Measurements from ENCODE around the gene VCL. TPM values are rescaled to one million over a fixed set of nuclear protein-coding genes. Genes with fewer than 3 reads are reported as not detected.

The VCL gene
- total RNA-seq, 4 donors from 2014 or later = 99.2 to 120 (median 106) TPM

GRCh38 chr10:74121368-74121767, 123.5 kb downstream of the VCL start:
- peaks cover 0 to 32% (median 2%) of the 10 kb centered on the region in 4 donors for H3K4me1 ChIP-seq
- H3K27me3 ChIP-seq = no peaks in the 10 kb centered on the region
- no peak for TF ChIP-seq POLR2A (IDR thresholded peaks at IDR 0.05)
- TF ChIP-seq EP300 (IDR thresholded peaks at IDR 0.05) = no peak
- TF ChIP-seq CTCF (IDR thresholded peaks at IDR 0.05) = no peak
- DNase-seq (ENCODE audit: low spot score in 2 of 2) = no peak
- peaks cover 0 to 93% (median 22%) of the 10 kb centered on the region in 3 donors for H3K36me3 ChIP-seq
- no peaks in the 10 kb centered on the region for H3K9me3 ChIP-seq
- 72 to 81% methylated on average over 1 of the region's 1 CpG for WGBS, 2 donors
- no peak overlapping the region for H3K27ac ChIP-seq
- no peak overlapping the region for H3K4me3 ChIP-seq

- no peak for DNase-seq (ENCODE audit: low spot score in 2 of 2)
- no peak for TF ChIP-seq POLR2A (IDR thresholded peaks at IDR 0.05)
- TF ChIP-seq EP300 (IDR thresholded peaks at IDR 0.05) = no peak
- no peak for TF ChIP-seq CTCF (IDR thresholded peaks at IDR 0.05)
- Histone ChIP-seq H3K36me3 (peaks cover 0 to 94% (median 22%) of the 10 kb centered on the region in 3 donors), H3K9me3 (no peaks in the 10 kb centered on the region), H3K4me3 (no peak overlapping the region), H3K27ac (no peak overlapping the region), H3K4me1 (peaks cover 0 to 32% (median 2%) of the 10 kb centered on the region in 4 donors), H3K27me3 (no peaks in the 10 kb centered on the region)
- WGBS, 2 donors = 54 to 63% methylated on average over 3 of the region's 3 CpGs
These were observed 124.1 kb downstream of the VCL start for GRCh38 chr10:74122060-74122459.

GRCh38 chr10:74123081-74123480, 125.2 kb downstream of the VCL start:
- H3K4me3 ChIP-seq = no peak overlapping the region
- peaks cover 0 to 27% (median 2%) of the 10 kb centered on the region in 4 donors for H3K4me1 ChIP-seq
- H3K36me3 ChIP-seq = peaks cover 0 to 94% (median 16%) of the 10 kb centered on the region in 3 donors
- H3K27ac ChIP-seq = no peak overlapping the region
- 0% methylated on average over 1 of the region's 1 CpG for WGBS, 2 donors
- TF ChIP-seq POLR2A (IDR thresholded peaks at IDR 0.05) (no peak), EP300 (IDR thresholded peaks at IDR 0.05) (no peak), CTCF (IDR thresholded peaks at IDR 0.05) (no peak)
- H3K9me3 ChIP-seq = no peaks in the 10 kb centered on the region
- no peaks in the 10 kb centered on the region for H3K27me3 ChIP-seq
- DNase-seq (ENCODE audit: low spot score in 2 of 2) = no peak

GRCh38 chr10:74133923-74134820, 136.3 kb downstream of the VCL start:
- H3K9me3 ChIP-seq = no peaks in the 10 kb centered on the region
- peaks cover 0 to 4% (median 0%) of the 10 kb centered on the region in 4 donors for H3K4me1 ChIP-seq
- H3K27me3 ChIP-seq = no peaks in the 10 kb centered on the region
- DNase-seq (ENCODE audit: low spot score in 2 of 2) = no peak
- H3K27ac ChIP-seq = no peak overlapping the region
- WGBS, 2 donors = 65 to 66% methylated on average over 11 of the region's 11 CpGs
- peaks cover 6 to 88% (median 7%) of the 10 kb centered on the region in 3 donors for H3K36me3 ChIP-seq
- H3K4me3 ChIP-seq = no peak overlapping the region
- TF ChIP-seq EP300 (IDR thresholded peaks at IDR 0.05) (no peak), POLR2A (IDR thresholded peaks at IDR 0.05) (no peak), CTCF (IDR thresholded peaks at IDR 0.05) (no peak)

- H3K36me3 ChIP-seq = peaks cover 0 to 81% (median 6%) of the 10 kb centered on the region in 3 donors
- H3K27me3 ChIP-seq = no peaks in the 10 kb centered on the region
- TF ChIP-seq POLR2A (IDR thresholded peaks at IDR 0.05) = no peak
- no peak for TF ChIP-seq EP300 (IDR thresholded peaks at IDR 0.05)
- TF ChIP-seq CTCF (IDR thresholded peaks at IDR 0.05) = no peak
- no peak for DNase-seq (ENCODE audit: low spot score in 2 of 2)
- no peaks in the 10 kb centered on the region for H3K9me3 ChIP-seq
- peaks cover 0 to 4% (median 0%) of the 10 kb centered on the region in 4 donors for H3K4me1 ChIP-seq
- H3K27ac ChIP-seq = no peak overlapping the region
- 75 to 82% methylated on average over 3 of the region's 3 CpGs for WGBS, 2 donors
- H3K4me3 ChIP-seq = no peak overlapping the region
These were observed 137.5 kb downstream of the VCL start for GRCh38 chr10:74135452-74135851.
